ENCODE results near the gene IREB2.

- TF ChIP-seq CTCF (conservative IDR thresholded peaks at IDR 0.05; ENCODE audit: low read length) (no peak), EZH2phosphoT487 (IDR thresholded peaks at IDR 0.05; ENCODE audit: borderline replicate concordance, low read depth, low read length) (no peak)
Observed at GRCh38 chr15:78417754-78418630, 20.0 kb upstream of the IREB2 start.

Measured in OCI-LY7 (cell line).